HCT116 (cell line): Measurements from ENCODE around the gene RNGTT.

ENCODE experiments used
- MAX ChIP-seq: IDR thresholded peaks from 2 replicates; pipeline ENCODE4 v1.6.1; 2012
- POLR2AphosphoS5 ChIP-seq: IDR thresholded peaks from 2 replicates; pipeline ENCODE4 v1.6.1; 2011; ENCODE audit warnings: mild to moderate bottlenecking, low read depth, low read length, moderate library complexity
- ZBTB33 ChIP-seq: IDR thresholded peaks from 2 replicates; pipeline ENCODE4 v1.6.1; 2011; ENCODE audit warnings: mild to moderate bottlenecking, low read length, moderate library complexity; ENCODE audit not compliant: insufficient replicate concordance; ENCODE audit errors: extremely low read depth
- ZNF274 ChIP-seq: fragments of 200-500 bp; sonication (Bioruptor generic); IDR thresholded peaks from 2 replicates; pipeline ENCODE4 v1.6.1; 2014; ENCODE audit warnings: mild to moderate bottlenecking, low read depth, low read length, inconsistent platforms

- TF ChIP-seq ZNF274 = no peak
- no peak for TF ChIP-seq POLR2AphosphoS5
- TF ChIP-seq MAX = no peak
- no peak for TF ChIP-seq ZBTB33
Measured at GRCh38 chr6:88823998-88824397, 139.4 kb downstream of the RNGTT start.
